Pancreas (tissue), 10 donors: ENCODE measurements around the gene DMRTB1. TPM values are rescaled to one million over a fixed set of nuclear protein-coding genes. Genes with fewer than 3 reads are reported as not detected.

Experiments used
- ATAC-seq, 4 donors: fragments of 200-7000 bp; cut with Tn5 transposase; one replicate each; pipeline versions ENCODE4 v1.8.0 to v1.9.1; 2020; ENCODE audit warnings: mild to moderate bottlenecking in 4 of 4, moderate library complexity in 4 of 4
- DNase-seq, 6 donors: peaks; one replicate each; pipeline ENCODE4 v3.0.0-alpha.2; 2020
- FAIRE-seq: peaks from 2 replicates; lab custom pipeline; 2012; peaks lifted over from hg19 to GRCh38; lab: Jason Lieb, UNC
- H3K27ac ChIP-seq, 4 donors: fragments of 200-600 bp; sonication (generic); 1 replicate in 3 of 4; 2 replicates in 1 of 4; pipeline versions ENCODE4 v1.5.0 to v1.8.0; 2020
- H3K27me3 ChIP-seq, 4 donors: fragments of 200-600 bp; one replicate each; pipeline ENCODE4 v1.8.0; 2021
- H3K36me3 ChIP-seq, 3 donors: fragments of 200-600 bp; sonication (generic) in 1 of 3; one replicate each; pipeline versions ENCODE4 v1.5.0 to v1.8.0; 2020 to 2021
- H3K4me1 ChIP-seq, 3 donors: fragments of 200-600 bp; one replicate each; pipeline ENCODE4 v1.8.0; 2021
- H3K4me3 ChIP-seq, 4 donors: fragments of 200-600 bp; sonication (generic) in 2 of 4; one replicate each; pipeline versions ENCODE4 v1.5.0 to v1.8.0; 2020 to 2021
- H3K9me3 ChIP-seq, 4 donors: fragments of 200-600 bp; one replicate each; pipeline ENCODE4 v1.8.0; 2021
- CTCF ChIP-seq, 4 donors: fragments of 200-600 bp; sonication (generic) in 3 of 4; IDR thresholded peaks; one replicate each; pipeline versions ENCODE4 v1.5.0 to v1.8.0; 2021; ENCODE audit warnings: antibody characterized with exemption in 4 of 4
- WGBS, 2 donors: extraction: QIAGEN DNeasy Blood & Tissue Kit; methylation state at CpG; one replicate each; pipeline ENCODE4 v1.1.7; 2013; 5-methylcytosine and 5-hydroxymethylcytosine counted together
- intact Hi-C, 3 donors: fragments of 100-400 bp; cut with DNase I; formaldehyde crosslinking; loops; one replicate each; pipeline versions ENCODE4 v1.11.1 to v1.14.2; 2022
- polyA plus RNA-seq, 2 donors: library from polyadenylated mRNA; stranded (reverse); fragments of 200-250 nt; gene quantifications; one replicate each; pipeline ENCODE4 v1.2.3, GENCODE V29; 2013
- total RNA-seq, 6 donors: library from RNA; stranded (reverse); fragmentation: NEBNext Ultra II Directional in 4 of 6; extraction: Animal tissue kit (Norgen Biotek cat#: 25700) in 4 of 6; gene quantifications; one replicate each; pipeline versions ENCODE4 v1.2.1 to v1.2.4, GENCODE V29; 2021 to 2023
- donor health status: healthy with polysubstance abuse.
- donor health status: DM: no; HTN: no; CAD: no; lungs with moderate emphysema.
- donor health status: DM: no; HTN: no; CAD: no.
- donor health status: control.
- donor health status: control.
- donor health status: Bipolar disorder and iron deficiency.
- donor health status: DM: yes; HTN: yes; CAD: no.
- donor health status: DM: no; HTN: no; CAD: no.
- donor health status: DM: no; HTN: no; CAD: no.
- donor health status: DM: yes; HTN: yes; CAD: no.

The DMRTB1 gene
- total and polyA plus RNA-seq, 8 donors: not detected

GRCh38 chr1:53501065-53502005, 42.1 kb downstream of the DMRTB1 start:
- no peaks in the 10 kb centered on the region for H3K36me3 ChIP-seq
- H3K4me3 ChIP-seq: no peak overlapping the region
- no peak for ATAC-seq
- no peak overlapping the region for H3K27ac ChIP-seq
- intact Hi-C loops: no loop called here
- H3K9me3 ChIP-seq: no peaks in the 10 kb centered on the region
- H3K27me3 ChIP-seq: no peaks in the 10 kb centered on the region
- DNase-seq: peak in 1 of 6 donors; percentile 44
- 43 to 51% methylated on average over 21 of the region's 21 CpGs for WGBS, 2 donors
- FAIRE-seq: no peak
- no peak for TF ChIP-seq CTCF (IDR thresholded peaks at IDR 0.05)
- no peaks in the 10 kb centered on the region for H3K4me1 ChIP-seq

- FAIRE-seq: no peak
- WGBS, 2 donors: 63 to 77% methylated on average over 6 to 7 of the region's 7 CpGs
- intact Hi-C loops: no loop called here
- peak in 1 of 6 donors; percentile 43 for DNase-seq
- no peak overlapping the region for H3K4me3 ChIP-seq
- H3K4me1 ChIP-seq: no peaks in the 10 kb centered on the region
- ATAC-seq: no peak
- H3K9me3 ChIP-seq: no peaks in the 10 kb centered on the region
- H3K27ac ChIP-seq: no peak overlapping the region
- H3K36me3 ChIP-seq: no peaks in the 10 kb centered on the region
- H3K27me3 ChIP-seq: no peaks in the 10 kb centered on the region
- no peak for TF ChIP-seq CTCF (IDR thresholded peaks at IDR 0.05)
Observed at GRCh38 chr1:53502641-53503432, 43.6 kb downstream of the DMRTB1 start.

GRCh38 chr1:53503433-53504217, 44.4 kb downstream of the DMRTB1 start:
- no peak for ATAC-seq
- no peaks in the 10 kb centered on the region for H3K9me3 ChIP-seq
- TF ChIP-seq CTCF (IDR thresholded peaks at IDR 0.05): no peak
- H3K36me3 ChIP-seq: no peaks in the 10 kb centered on the region
- H3K27ac ChIP-seq: no peak overlapping the region
- H3K4me3 ChIP-seq: no peak overlapping the region
- H3K27me3 ChIP-seq: no peaks in the 10 kb centered on the region
- H3K4me1 ChIP-seq: no peaks in the 10 kb centered on the region
- WGBS, 2 donors: 68 to 76% methylated on average over 27 of the region's 27 CpGs
- no peak for FAIRE-seq
- DNase-seq: peak in 1 of 6 donors; percentile 54
- intact Hi-C loops: no loop called here

DNA sequence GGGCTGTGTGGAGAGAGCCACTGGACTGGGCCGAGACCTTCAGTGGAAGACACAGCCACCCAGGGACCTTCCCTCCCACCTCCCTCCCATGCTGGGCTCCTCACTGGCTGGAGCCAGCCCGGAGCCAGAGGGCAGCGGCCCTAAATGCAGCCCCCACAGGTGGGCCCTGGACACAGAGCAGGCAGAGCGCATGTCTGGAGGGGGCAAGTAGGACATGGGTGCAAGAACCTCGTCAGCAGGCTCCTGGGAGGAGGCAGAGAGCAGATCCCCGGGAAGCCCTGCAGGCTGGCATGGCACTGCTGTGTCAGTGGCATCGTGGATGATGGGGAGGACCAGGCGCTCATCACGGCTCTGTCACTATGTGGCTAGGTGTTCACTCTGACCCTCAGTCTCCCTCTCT, 45.7 kb downstream of the DMRTB1 start:
- ATAC-seq (no peak), DNase-seq (no peak), FAIRE-seq (no peak)
- H3K4me3 ChIP-seq: no peak overlapping the region
- no peaks in the 10 kb centered on the region for H3K27me3 ChIP-seq
- WGBS, 2 donors: 76 to 82% methylated on average over 9 of the region's 9 CpGs
- H3K9me3 ChIP-seq: no peaks in the 10 kb centered on the region
- no peaks in the 10 kb centered on the region for H3K4me1 ChIP-seq
- no peak for TF ChIP-seq CTCF (IDR thresholded peaks at IDR 0.05)
- H3K27ac ChIP-seq: no peak overlapping the region
- intact Hi-C loops: no loop called here
- no peaks in the 10 kb centered on the region for H3K36me3 ChIP-seq
